ENCODE data around the gene TEAD4.

TEAD4 gene

GRCh38 chr12:2960996-2961616, 1.9 kb downstream of the TEAD4 start:
- DNase-seq, result no peak

- no peak for DNase-seq
Measured at GRCh38 chr12:2961705-2962104, 2.5 kb downstream of the TEAD4 start.

GRCh38 chr12:2963154-2963759, 4.1 kb downstream of the TEAD4 start:
- DNase-seq, result no peak

- DNase-seq, result no peak
Measured at GRCh38 chr12:2963760-2964292, 4.6 kb downstream of the TEAD4 start.

GRCh38 chr12:2967651-2968050, 8.5 kb downstream of the TEAD4 start:
- DNase-seq, result no peak

- DNase-seq, result no peak
Measured at GRCh38 chr12:2970744-2971143, 11.5 kb downstream of the TEAD4 start.

- DNase-seq, result no peak
Measured at GRCh38 chr12:2973566-2973965, 14.4 kb downstream of the TEAD4 start.

- no peak for DNase-seq
Measured at GRCh38 chr12:2974560-2974971, 15.4 kb downstream of the TEAD4 start.

- DNase-seq, result no peak
Measured at GRCh38 chr12:2976581-2976996, 17.4 kb downstream of the TEAD4 start.

GRCh38 chr12:2977776-2978175, 18.6 kb downstream of the TEAD4 start:
- no peak for DNase-seq

- no peak for DNase-seq
Measured at GRCh38 chr12:2979806-2980205, 20.6 kb downstream of the TEAD4 start.

GRCh38 chr12:2980630-2981029, 21.4 kb downstream of the TEAD4 start:
- DNase-seq, result no peak

GRCh38 chr12:2982361-2982760, 23.2 kb downstream of the TEAD4 start:
- no peak for DNase-seq

- no peak for DNase-seq
Measured at GRCh38 chr12:2984249-2984648, 25.1 kb downstream of the TEAD4 start.

- no peak for DNase-seq
Measured at GRCh38 chr12:2984698-2985097, 25.5 kb downstream of the TEAD4 start.

GRCh38 chr12:2986876-2987275, 27.7 kb downstream of the TEAD4 start:
- DNase-seq, result no peak

- DNase-seq, result no peak
Measured at GRCh38 chr12:2988494-2988893, 29.3 kb downstream of the TEAD4 start.

- DNase-seq, result no peak
Measured at GRCh38 chr12:2992724-2993123, 33.5 kb downstream of the TEAD4 start.

GRCh38 chr12:2997989-2998670, 38.9 kb downstream of the TEAD4 start:
- DNase-seq, result no peak

GRCh38 chr12:2998789-2999264, 39.6 kb downstream of the TEAD4 start:
- DNase-seq, result no peak

GRCh38 chr12:2999265-2999841, 40.2 kb downstream of the TEAD4 start:
- no peak for DNase-seq

GRCh38 chr12:3000548-3001275, 41.5 kb downstream of the TEAD4 start:
- no peak for DNase-seq

GRCh38 chr12:3002646-3003045, 43.4 kb downstream of the TEAD4 start:
- DNase-seq, result no peak

All from DMS53 (cell line).